DND-41 (cell line): Measurements from ENCODE around the gene FNDC11.

Experiments
- CTCF ChIP-seq: IDR thresholded peaks from 2 replicates; pipeline ENCODE4 v1.5.1; 2012; ENCODE audit warnings: borderline replicate concordance, low read length, moderate library complexity, mild to moderate bottlenecking; ENCODE audit not compliant: poor library complexity, severe bottlenecking; ENCODE audit errors: extremely low read depth
- EZH2 ChIP-seq: IDR thresholded peaks from 3 replicates; pipeline ENCODE4 v1.6.1; 2012; ENCODE audit warnings: borderline replicate concordance, low read depth, mild to moderate bottlenecking, moderate library complexity, low read length, inconsistent platforms; ENCODE audit not compliant: severe bottlenecking

- no peak for TF ChIP-seq CTCF
- TF ChIP-seq EZH2 = no peak
These were observed 11.2 kb downstream of the FNDC11 start for GRCh38 chr20:63565021-63565698.
